UCSD-AML1 (cell line): Measurements from ENCODE around the gene POLN.

Source experiments
- DNase-seq: peaks from one replicate; lab custom pipeline; 2025; ENCODE audit not compliant: unreplicated experiment; lab: John Stamatoyannopoulos, UW

The POLN gene

GRCh38 chr4:2062168-2062807 is 179.6 kb downstream of the POLN start:
- DNase-seq, result no peak

- no peak for DNase-seq
Observed at GRCh38 chr4:2061186-2062131, 180.5 kb downstream of the POLN start.

GRCh38 chr4:2060611-2061185 is 181.2 kb downstream of the POLN start:
- DNase-seq, result no peak

- no peak for DNase-seq
Observed at GRCh38 chr4:2059726-2060602, 182.0 kb downstream of the POLN start.

GRCh38 chr4:2059046-2059725 is 182.7 kb downstream of the POLN start, which contains the start of gene NAT8L:
NAT8L (plus strand) TSS chr4:2059327; CDS start chr4:2059512, 185 bp downstream.
- DNase-seq, result peak; percentile 51

- no peak for DNase-seq
Observed at GRCh38 chr4:2058264-2059045, 183.5 kb downstream of the POLN start.

GRCh38 chr4:2057382-2058065 is 184.4 kb downstream of the POLN start:
- no peak for DNase-seq

GRCh38 chr4:2054217-2054616 is 187.7 kb downstream of the POLN start:
- no peak for DNase-seq

GRCh38 chr4:2051086-2051485 is 190.8 kb downstream of the POLN start:
- DNase-seq, result no peak

GRCh38 chr4:2049811-2050210 is 192.1 kb downstream of the POLN start:
- DNase-seq, result no peak

- DNase-seq, result no peak
Observed at GRCh38 chr4:2049381-2049780, 192.5 kb downstream of the POLN start.

GRCh38 chr4:2048831-2049230 is 193.1 kb downstream of the POLN start:
- no peak for DNase-seq

GRCh38 chr4:2047781-2048581 is 193.9 kb downstream of the POLN start:
- DNase-seq, result no peak

- no peak for DNase-seq
Observed at GRCh38 chr4:2047031-2047660, 194.8 kb downstream of the POLN start.

GRCh38 chr4:2046031-2046961 is 195.6 kb downstream of the POLN start:
- DNase-seq, result no peak

- DNase-seq, result no peak
Observed at GRCh38 chr4:2045518-2045951, 196.4 kb downstream of the POLN start.
